Type B pancreatic cell (in vitro differentiated cells): ENCODE measurements around the gene POLR1C. TPM values are rescaled to one million over a fixed set of nuclear protein-coding genes. Genes with fewer than 3 reads are reported as not detected.
A peak's percentile ranks its signal among the peaks of the same experiment; 100 is the strongest.

Experiments used
- DNase-seq: peaks from one replicate; pipeline ENCODE4 v3.0.0; 2021; ENCODE audit warnings: mixed read lengths; ENCODE audit not compliant: unreplicated experiment; ENCODE audit errors: extremely low spot score
- H3K27ac Mint-ChIP-seq: 2 replicates; pipeline ENCODE4 v1.8.0; 2021; ENCODE audit warnings: mild to moderate bottlenecking, mixed read lengths
- H3K27me3 Mint-ChIP-seq: 2 replicates; pipeline ENCODE4 v1.8.0; 2021; ENCODE audit warnings: mixed read lengths
- H3K36me3 Mint-ChIP-seq: 2 replicates; pipeline ENCODE4 v1.8.0; 2021; ENCODE audit warnings: mixed read lengths
- H3K4me1 Mint-ChIP-seq: one replicate; pipeline ENCODE4 v1.8.0; 2021; ENCODE audit warnings: mixed read lengths; ENCODE audit not compliant: unreplicated experiment
- H3K4me3 Mint-ChIP-seq: 2 replicates; pipeline ENCODE4 v1.8.0; 2021; ENCODE audit warnings: mild to moderate bottlenecking, mixed read lengths
- H3K9me3 Mint-ChIP-seq: 2 replicates; pipeline ENCODE4 v1.8.0; 2021; ENCODE audit warnings: mixed read lengths
- total RNA-seq: library from RNA; stranded (reverse); gene quantifications from 2 replicates; pipeline ENCODE4 v1.2.1, GENCODE V29; 2021; ENCODE audit warnings: low replicate concordance
- TF ChIP-seq, protein P1 (sequence below): fragments of 200-600 bp; sonication (generic); conservative IDR thresholded peaks from 2 replicates; pipeline ENCODE4 v1.5.0; 2021; ENCODE audit warnings: antibody characterized with exemption, mild to moderate bottlenecking

Gene POLR1C
- total RNA-seq, 1 donor from 2014 or later = 60.8 TPM

DNA sequence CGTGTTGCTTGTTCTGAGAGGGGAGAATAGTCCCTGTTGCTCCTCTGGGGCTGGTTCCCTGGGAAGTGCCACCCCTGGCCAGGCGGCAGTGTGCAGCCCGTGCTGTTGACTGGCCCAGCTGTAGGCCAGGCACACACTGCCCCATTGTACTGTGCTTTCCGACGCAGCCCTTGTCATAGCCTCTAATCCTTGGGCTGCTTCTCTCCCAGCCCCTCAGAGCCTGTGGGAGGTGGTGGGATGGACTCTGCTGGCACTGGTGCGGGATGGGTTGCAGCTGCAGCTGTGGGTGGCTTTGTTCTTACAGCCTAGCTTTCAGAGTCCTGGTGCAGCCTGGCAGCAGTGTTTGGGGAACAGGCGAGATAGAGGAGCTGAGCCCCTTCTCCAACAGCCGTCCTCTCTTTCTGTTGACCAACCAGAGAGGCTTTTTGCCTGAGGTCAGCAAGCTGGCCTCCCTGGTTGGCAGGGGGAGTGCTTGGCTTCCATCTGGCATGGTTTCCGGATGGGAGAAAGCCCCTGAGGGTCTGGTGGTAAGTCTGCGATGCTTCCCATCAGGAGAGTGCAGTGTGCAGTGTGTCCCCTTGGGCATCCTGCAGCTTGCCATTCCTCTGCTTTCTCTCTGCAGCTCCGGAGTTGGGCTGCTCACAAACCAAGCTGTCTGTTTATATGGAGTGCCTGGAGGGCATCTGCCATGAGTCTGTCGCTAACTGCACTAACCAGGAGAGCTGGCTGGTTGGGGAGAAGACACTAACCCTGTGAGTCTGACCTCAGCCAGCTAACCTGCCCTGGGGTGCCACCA lies 27.4 kb upstream of the POLR1C start:
- H3K4me3 Mint-ChIP-seq = no peak overlapping the region
- no peaks in the 10 kb centered on the region for H3K27me3 Mint-ChIP-seq
- no peak for DNase-seq
- TF ChIP-seq, protein P1, sequence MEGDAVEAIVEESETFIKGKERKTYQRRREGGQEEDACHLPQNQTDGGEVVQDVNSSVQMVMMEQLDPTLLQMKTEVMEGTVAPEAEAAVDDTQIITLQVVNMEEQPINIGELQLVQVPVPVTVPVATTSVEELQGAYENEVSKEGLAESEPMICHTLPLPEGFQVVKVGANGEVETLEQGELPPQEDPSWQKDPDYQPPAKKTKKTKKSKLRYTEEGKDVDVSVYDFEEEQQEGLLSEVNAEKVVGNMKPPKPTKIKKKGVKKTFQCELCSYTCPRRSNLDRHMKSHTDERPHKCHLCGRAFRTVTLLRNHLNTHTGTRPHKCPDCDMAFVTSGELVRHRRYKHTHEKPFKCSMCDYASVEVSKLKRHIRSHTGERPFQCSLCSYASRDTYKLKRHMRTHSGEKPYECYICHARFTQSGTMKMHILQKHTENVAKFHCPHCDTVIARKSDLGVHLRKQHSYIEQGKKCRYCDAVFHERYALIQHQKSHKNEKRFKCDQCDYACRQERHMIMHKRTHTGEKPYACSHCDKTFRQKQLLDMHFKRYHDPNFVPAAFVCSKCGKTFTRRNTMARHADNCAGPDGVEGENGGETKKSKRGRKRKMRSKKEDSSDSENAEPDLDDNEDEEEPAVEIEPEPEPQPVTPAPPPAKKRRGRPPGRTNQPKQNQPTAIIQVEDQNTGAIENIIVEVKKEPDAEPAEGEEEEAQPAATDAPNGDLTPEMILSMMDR = no peak
- H3K27ac Mint-ChIP-seq = no peak overlapping the region
- H3K4me1 Mint-ChIP-seq = peaks cover 29% of the 10 kb centered on the region
- no peaks in the 10 kb centered on the region for H3K36me3 Mint-ChIP-seq
- H3K9me3 Mint-ChIP-seq = no peaks in the 10 kb centered on the region

DNA sequence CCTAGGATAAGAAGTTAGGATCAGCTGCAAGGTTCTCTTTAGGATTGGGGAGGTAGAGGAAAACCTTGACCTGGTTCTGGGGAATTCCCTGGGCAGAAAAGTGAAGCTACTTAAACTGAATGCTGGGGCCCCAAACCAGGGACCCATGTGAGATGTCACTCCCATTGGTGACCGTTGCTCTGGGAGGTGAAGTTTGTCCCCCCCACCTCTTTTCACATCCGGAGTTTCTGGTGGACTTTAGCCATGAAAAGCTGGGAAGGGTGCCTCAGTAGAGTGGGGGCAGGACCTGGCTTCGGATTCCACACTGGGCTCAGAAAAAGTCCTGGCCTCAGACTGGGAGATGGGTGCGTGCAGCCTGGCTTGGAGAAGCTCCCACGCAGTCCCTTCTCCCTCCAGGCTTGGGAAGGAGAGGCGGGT lies 26.4 kb upstream of the POLR1C start:
- no peaks in the 10 kb centered on the region for H3K36me3 Mint-ChIP-seq
- no peaks in the 10 kb centered on the region for H3K27me3 Mint-ChIP-seq
- H3K9me3 Mint-ChIP-seq = no peaks in the 10 kb centered on the region
- peaks cover 34% of the 10 kb centered on the region for H3K4me1 Mint-ChIP-seq
- DNase-seq = no peak
- TF ChIP-seq, protein P1 = no peak
- no peak overlapping the region for H3K27ac Mint-ChIP-seq
- H3K4me3 Mint-ChIP-seq = no peak overlapping the region

DNA sequence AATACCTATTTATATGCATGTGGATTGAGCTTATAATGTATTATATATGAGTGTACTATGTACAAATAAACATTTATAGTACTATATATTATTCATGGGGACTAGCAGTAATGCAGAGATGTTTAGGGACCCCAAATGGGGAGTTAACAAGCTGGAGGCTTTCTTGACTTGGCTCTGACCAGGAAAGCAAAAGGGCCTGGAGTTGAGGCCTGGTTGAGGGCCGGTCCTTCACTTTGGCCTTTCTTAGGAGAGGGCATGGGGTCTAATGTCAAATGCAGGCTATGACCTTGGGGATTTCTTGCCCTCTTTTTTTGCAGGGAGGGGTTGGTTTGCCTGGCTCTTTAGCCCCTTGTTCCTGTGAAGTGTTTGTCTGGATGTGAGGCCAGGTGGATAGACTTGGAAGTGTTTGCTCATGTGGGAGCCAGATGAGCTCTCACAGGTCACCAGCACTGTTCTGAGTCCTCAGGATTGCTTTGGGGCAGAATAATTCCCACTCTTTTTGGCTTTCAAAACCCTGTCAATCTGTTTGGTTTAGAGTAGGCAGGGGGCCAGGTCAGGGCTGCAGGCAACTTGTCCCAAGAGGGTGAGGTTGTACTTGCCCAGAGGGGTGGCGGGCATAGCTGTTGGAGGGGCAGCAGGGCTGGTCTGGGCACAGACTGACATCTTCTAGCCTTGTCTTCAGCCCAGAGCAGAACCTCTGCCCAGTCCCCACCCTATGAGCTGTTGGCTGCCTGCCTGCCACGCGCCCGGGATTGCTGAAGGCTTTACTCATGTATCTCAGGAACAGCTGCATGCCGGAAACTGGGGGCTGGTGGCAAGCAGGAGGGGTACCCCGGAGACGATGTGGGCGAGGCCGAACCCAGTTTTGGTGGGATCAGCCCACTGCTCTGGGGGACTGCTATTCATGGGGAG lies 24.9 kb upstream of the POLR1C start:
- DNase-seq = no peak
- Mint-ChIP-seq H3K27ac (no peak overlapping the region), H3K9me3 (no peaks in the 10 kb centered on the region)

DNA sequence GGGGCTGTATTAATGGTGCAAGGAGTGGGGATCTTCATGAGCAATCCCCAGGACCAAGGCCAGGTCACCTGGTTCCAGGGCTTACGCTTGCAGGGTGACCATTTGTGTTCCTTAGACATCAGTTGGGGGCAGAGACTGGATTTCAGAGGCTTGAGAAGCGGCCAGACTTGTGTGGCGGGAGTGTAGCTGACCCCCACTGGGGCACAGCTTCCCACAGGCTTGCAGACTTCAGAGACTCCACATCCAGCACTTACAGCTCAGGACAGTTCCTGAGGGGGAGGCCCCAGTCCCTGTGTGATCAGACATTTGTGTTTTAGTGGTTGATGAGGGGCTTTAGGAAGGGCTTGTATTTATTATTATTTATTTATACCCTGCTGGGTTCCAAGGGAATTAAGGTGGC lies 24.2 kb upstream of the POLR1C start:
- Mint-ChIP-seq H3K27me3 (no peaks in the 10 kb centered on the region), H3K4me3 (no peak overlapping the region), H3K9me3 (no peaks in the 10 kb centered on the region), H3K36me3 (no peaks in the 10 kb centered on the region), H3K27ac (no peak overlapping the region), H3K4me1 (peaks cover 37% of the 10 kb centered on the region)
- TF ChIP-seq, protein P1 = no peak
- DNase-seq = no peak

More for the DNA sequence above, 24.9 kb upstream of the POLR1C start:
- TF ChIP-seq, protein P1 = no peak
- Mint-ChIP-seq H3K27me3 (no peaks in the 10 kb centered on the region), H3K4me1 (peaks cover 37% of the 10 kb centered on the region), H3K4me3 (no peak overlapping the region), H3K36me3 (no peaks in the 10 kb centered on the region)

DNA sequence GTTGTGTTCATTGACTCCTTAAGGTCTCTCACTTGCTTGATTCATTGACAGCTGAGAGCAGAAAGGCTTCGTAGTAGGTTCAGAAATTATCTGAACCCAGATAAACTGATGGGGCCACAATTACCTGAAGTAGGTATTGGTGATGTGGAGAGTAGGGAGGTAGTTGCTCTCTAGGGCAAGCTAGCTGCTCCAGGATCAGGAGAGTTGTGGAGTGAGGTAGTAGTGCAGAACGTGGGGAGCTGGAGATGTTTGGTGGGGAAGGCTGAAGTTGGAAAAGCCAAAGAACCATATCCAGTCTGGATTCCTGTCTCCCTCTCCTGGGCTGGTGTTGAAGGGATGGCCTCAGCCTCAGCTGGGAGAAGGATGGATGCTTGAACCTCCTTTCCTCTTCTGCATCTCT lies 23.7 kb upstream of the POLR1C start:
- no peak for DNase-seq
- H3K4me1 Mint-ChIP-seq = peaks cover 35% of the 10 kb centered on the region
- no peaks in the 10 kb centered on the region for H3K9me3 Mint-ChIP-seq
- H3K36me3 Mint-ChIP-seq = no peaks in the 10 kb centered on the region
- H3K4me3 Mint-ChIP-seq = no peak overlapping the region
- peak overlapping the region; percentile 24 for H3K27ac Mint-ChIP-seq
- TF ChIP-seq, protein P1 = no peak
- no peaks in the 10 kb centered on the region for H3K27me3 Mint-ChIP-seq
